Brain microvascular endothelial cell (primary cell): ENCODE results near the gene MPC1L.

Experiments
- DNase-seq: peaks from one replicate; pipeline ENCODE4 v3.0.0-alpha.2; 2020
- H3K27ac ChIP-seq: fragments of 250-450 bp; sonication (Bioruptor Pico); 2 replicates; pipeline ENCODE4 v1.5.1; 2020; ENCODE audit warnings: mild to moderate bottlenecking, moderate library complexity
- H3K27me3 ChIP-seq: fragments of 250-450 bp; sonication (Bioruptor Pico); replicated peaks from 2 replicates; pipeline ENCODE4 v1.5.1; 2020; ENCODE audit warnings: mild to moderate bottlenecking
- H3K36me3 ChIP-seq: fragments of 250-450 bp; sonication (Bioruptor Pico); replicated peaks from 2 replicates; pipeline ENCODE4 v1.5.1; 2020; ENCODE audit warnings: mild to moderate bottlenecking
- H3K4me3 ChIP-seq: 2 replicates; pipeline ENCODE4 v1.5.1; 2011; ENCODE audit warnings: low read depth, mild to moderate bottlenecking, control low read depth, low read length, moderate library complexity
- CTCF ChIP-seq: IDR thresholded peaks from 2 replicates; pipeline ENCODE4 v1.5.1; 2011; ENCODE audit warnings: low read depth, mild to moderate bottlenecking, moderate library complexity, low read length, control low read depth, inconsistent platforms; ENCODE audit errors: missing control alignments
- in situ Hi-C: cut with HindIII; loops from 2 replicates; pipeline ENCODE4 v1.10.0; 2017; ENCODE audit warnings: low sequenced_read_pairs, low pct_ligation_motif_present

Gene MPC1L

DNA sequence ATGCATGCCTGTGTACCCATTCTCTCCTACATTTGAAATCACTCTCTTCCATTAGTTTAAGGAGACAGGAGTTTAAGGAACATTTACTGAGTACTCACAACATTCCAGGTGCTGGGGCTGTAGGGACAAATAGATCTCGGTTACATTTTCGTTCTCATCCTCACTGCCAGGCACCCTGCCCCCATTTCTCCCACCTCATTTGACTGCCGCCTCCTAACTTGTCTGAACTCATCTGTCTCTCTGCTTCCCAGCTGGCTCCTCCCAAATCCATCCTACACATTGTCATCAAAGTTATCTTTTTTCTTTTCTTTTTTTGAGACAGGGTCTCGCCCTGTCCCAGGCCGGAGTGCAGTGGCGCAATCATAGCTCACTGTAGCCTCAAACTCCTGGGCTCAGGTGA is 19.8 kb upstream of the MPC1L start:
- in situ Hi-C loops, result no loop called here
- DNase-seq, result no peak
- no peak for TF ChIP-seq CTCF
- H3K27me3 ChIP-seq, result no peaks in the 10 kb centered on the region
- no peak overlapping the region for H3K4me3 ChIP-seq
- no peak overlapping the region for H3K27ac ChIP-seq
- no peaks in the 10 kb centered on the region for H3K36me3 ChIP-seq

- Histone ChIP-seq H3K27me3 (no peaks in the 10 kb centered on the region), H3K27ac (no peak overlapping the region), H3K4me3 (no peak overlapping the region), H3K36me3 (no peaks in the 10 kb centered on the region)
- no peak for TF ChIP-seq CTCF
- no peak for DNase-seq
- in situ Hi-C loops, result no loop called here
These were observed 15.8 kb upstream of the MPC1L start for GRCh38 chrX:40607381-40607780.

DNA sequence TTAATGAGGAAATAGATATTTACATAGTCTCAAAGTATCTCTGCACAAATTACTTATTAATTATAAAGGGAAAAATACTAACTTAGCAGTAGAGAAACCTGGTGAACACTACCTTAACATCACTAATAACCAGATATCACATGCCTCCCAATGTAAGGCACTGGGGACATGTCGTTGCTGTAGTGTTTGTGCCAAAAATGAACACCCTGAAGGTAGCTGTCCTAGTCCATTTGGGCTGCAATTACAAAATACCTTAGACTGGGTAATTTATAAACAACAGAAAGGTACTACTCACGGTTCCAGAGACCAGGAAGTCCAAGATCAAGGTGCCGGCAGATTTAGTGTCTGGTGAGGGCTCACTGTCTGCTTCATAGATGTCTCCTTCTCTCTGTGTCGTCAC is 10.7 kb upstream of the MPC1L start:
- Histone ChIP-seq H3K4me3 (no peak overlapping the region), H3K27ac (no peak overlapping the region), H3K27me3 (no peaks in the 10 kb centered on the region), H3K36me3 (no peaks in the 10 kb centered on the region)
- in situ Hi-C loops, result no loop called here
- DNase-seq, result no peak
- no peak for TF ChIP-seq CTCF

DNA sequence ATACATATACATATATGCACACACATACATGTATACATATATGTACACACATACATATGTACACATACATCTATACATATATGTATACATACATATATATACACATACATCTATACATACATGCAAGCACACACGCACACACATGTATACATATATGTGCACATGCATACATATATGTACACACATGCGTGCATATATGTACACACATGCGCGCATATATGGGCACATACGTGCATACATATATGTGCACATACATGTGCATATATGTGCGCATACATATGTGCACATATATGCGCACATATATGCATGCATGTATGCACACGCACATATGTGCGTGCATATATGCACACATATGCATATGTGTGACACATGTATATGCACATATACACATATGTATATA is 7.3 kb upstream of the MPC1L start:
- Histone ChIP-seq H3K27ac (no peak overlapping the region), H3K36me3 (no peaks in the 10 kb centered on the region), H3K4me3 (no peak overlapping the region), H3K27me3 (no peaks in the 10 kb centered on the region)
- no peak for TF ChIP-seq CTCF
- no peak for DNase-seq
- in situ Hi-C loops, result no loop called here

DNA sequence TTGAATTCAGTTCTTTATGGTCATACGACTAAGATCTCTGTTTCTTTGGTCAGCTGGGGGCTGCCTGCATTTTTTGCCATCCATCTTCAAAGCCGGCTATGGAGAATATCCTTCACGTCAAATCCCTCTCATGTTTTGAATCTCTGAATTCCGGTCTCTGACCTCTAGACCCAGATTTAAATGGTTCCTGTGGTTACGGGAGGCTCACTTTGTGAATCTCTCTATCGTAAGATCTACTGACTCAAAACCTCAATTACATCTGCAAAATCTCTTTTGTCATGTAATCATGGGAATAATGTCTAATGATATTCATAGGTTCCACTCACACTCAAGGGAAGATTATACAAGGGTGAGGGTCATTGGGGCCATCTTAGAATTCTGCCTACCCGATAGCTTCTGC is 5.7 kb upstream of the MPC1L start:
- no peak overlapping the region for H3K27ac ChIP-seq
- TF ChIP-seq CTCF, result no peak
- no peaks in the 10 kb centered on the region for H3K27me3 ChIP-seq
- no peak overlapping the region for H3K4me3 ChIP-seq
- in situ Hi-C loops, result no loop called here
- DNase-seq, result no peak
- H3K36me3 ChIP-seq, result no peaks in the 10 kb centered on the region

- peaks cover 4% of the 10 kb centered on the region for H3K36me3 ChIP-seq
- no peaks in the 10 kb centered on the region for H3K27me3 ChIP-seq
- H3K4me3 ChIP-seq, result no peak overlapping the region
- DNase-seq, result no peak
- TF ChIP-seq CTCF, result no peak
- in situ Hi-C loops, result no loop called here
- no peak overlapping the region for H3K27ac ChIP-seq
These were observed 619 bp upstream of the MPC1L start for GRCh38 chrX:40622479-40623138.
